ENCODE measurements around the gene GART. TPM values are rescaled to one million over a fixed set of nuclear protein-coding genes. Genes with fewer than 3 reads are reported as not detected.
"Not testable (repeated sequence)": the region's sequence is repeated elsewhere in the genome, so short reads cannot be mapped to it uniquely, and the experiment has no call there.

GART gene
- 197 and 199 TPM in 2 replicates for total RNA-seq

- Mint-ChIP-seq H3K36me3 (ENCODE audit: low read depth) (peaks cover 59% of the 10 kb centered on the region), H3K27ac (peak within 1 kb of the TSS; percentile 100), H3K27me3 (ENCODE audit: low read depth) (no peaks in the 10 kb centered on the region), H3K9me3 (peaks cover 5% of the 10 kb centered on the region), H3K4me1 (ENCODE audit: low read depth) (peaks cover 36% of the 10 kb centered on the region), H3K4me3 (ENCODE audit: low read depth) (peak within 1 kb of the TSS; percentile 95)
- intact Hi-C loops (cut with micrococcal nuclease): loop anchor here (1.0 to 5.0 kb wide), 6 partner anchors 25 to 770 kb away; partner anchors contain the start of genes CRYZL1, DNAJC28 and IFNAR2
- peak; percentile 80 for DNase-seq (ENCODE audit: low spot score)
Measured at GRCh38 chr21:33541756-33542639, at the start of gene GART. TSS of gene GART (minus strand) at chr21:33542117. CDS start at chr21:33539315, 2,802 bp downstream.

- H3K27ac Mint-ChIP-seq: peak within 1 kb of the TSS; percentile 80
- peak; percentile 88 for DNase-seq (ENCODE audit: low spot score)
- intact Hi-C loops (cut with micrococcal nuclease): loop anchor here (1.0 to 5.0 kb wide), 3 partner anchors 45 to 106 kb away; partner anchors contain the start of genes CRYZL1 and SON
- no peaks in the 10 kb centered on the region for H3K27me3 Mint-ChIP-seq (ENCODE audit: low read depth)
- H3K36me3 Mint-ChIP-seq (ENCODE audit: low read depth): peaks cover 31% of the 10 kb centered on the region
- peaks cover 23% of the 10 kb centered on the region for H3K4me1 Mint-ChIP-seq (ENCODE audit: low read depth)
- H3K9me3 Mint-ChIP-seq: no peaks in the 10 kb centered on the region
- peak within 1 kb of the TSS; percentile 93 for H3K4me3 Mint-ChIP-seq (ENCODE audit: low read depth)
Measured at GRCh38 chr21:33588485-33589335, 46.8 kb upstream of the GART start, which contains the start of gene DONSON. TSS of gene DONSON (minus strand) at chr21:33588684. CDS start at chr21:33588641, 43 bp downstream.

GRCh38 chr21:33587792-33588484, 46.0 kb upstream of the GART start:
- intact Hi-C loops (cut with micrococcal nuclease): loop anchor here (1.0 to 5.0 kb wide), 3 partner anchors 45 to 106 kb away; partner anchors contain the start of genes CRYZL1 and SON
- no peak for DNase-seq (ENCODE audit: low spot score)
- peak overlapping the region; percentile 93 for H3K4me3 Mint-ChIP-seq (ENCODE audit: low read depth)
- H3K9me3 Mint-ChIP-seq: no peaks in the 10 kb centered on the region
- H3K4me1 Mint-ChIP-seq (ENCODE audit: low read depth): peaks cover 23% of the 10 kb centered on the region
- H3K27me3 Mint-ChIP-seq (ENCODE audit: low read depth): no peaks in the 10 kb centered on the region
- H3K36me3 Mint-ChIP-seq (ENCODE audit: low read depth): peaks cover 29% of the 10 kb centered on the region
- H3K27ac Mint-ChIP-seq: peak overlapping the region; percentile 80

DNA sequence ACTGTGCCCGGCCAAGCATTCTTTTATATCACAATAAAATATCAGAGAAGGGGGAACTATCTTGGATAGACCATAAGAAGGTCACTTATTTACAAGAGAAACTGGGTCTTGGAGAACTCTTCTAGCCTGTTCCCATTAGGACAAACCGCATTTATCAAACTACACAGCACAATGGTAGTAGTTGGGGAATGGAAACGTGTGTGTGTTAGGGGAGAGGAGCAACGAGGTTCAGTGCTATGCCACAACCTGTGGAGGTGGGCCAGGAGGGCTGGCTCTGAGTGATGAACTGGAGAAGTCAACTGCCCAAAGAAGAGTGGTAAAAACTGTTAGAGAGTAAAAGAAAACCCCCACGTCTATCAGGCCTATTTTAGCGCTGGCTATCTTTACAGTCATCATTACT, 45.0 kb upstream of the GART start:
- intact Hi-C loops (cut with micrococcal nuclease): loop anchor here (5.0 kb wide), 1 partner anchor 105 kb away; no protein-coding TSS in a partner anchor
- DNase-seq (ENCODE audit: low spot score): no peak
- Mint-ChIP-seq H3K4me1 (ENCODE audit: low read depth) (peaks cover 23% of the 10 kb centered on the region), H3K27me3 (ENCODE audit: low read depth) (no peaks in the 10 kb centered on the region), H3K9me3 (no peaks in the 10 kb centered on the region), H3K4me3 (ENCODE audit: low read depth) (peak overlapping the region; percentile 68), H3K27ac (peak overlapping the region; percentile 46), H3K36me3 (ENCODE audit: low read depth) (peaks cover 31% of the 10 kb centered on the region)

DNA sequence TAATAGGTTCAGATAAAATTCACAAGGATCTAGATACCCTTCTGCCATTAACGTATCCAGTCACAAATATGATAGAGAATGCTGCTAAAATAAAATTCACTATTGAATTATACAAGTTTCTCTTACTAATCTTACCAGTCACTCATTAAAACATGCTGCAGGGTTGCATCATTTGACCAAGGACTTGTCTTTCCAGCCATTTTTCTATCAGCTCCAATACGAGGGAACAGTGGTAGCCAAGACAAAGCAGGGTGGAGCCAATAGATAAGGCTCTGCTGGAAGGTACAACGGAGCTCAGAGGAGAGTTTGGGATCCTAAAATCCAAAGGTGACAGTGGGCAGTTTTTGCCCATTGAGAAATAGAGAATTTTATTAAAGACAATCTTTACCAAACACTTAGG, 42.5 kb upstream of the GART start:
- Mint-ChIP-seq H3K9me3 (no peaks in the 10 kb centered on the region), H3K36me3 (ENCODE audit: low read depth) (peaks cover 38% of the 10 kb centered on the region)

DNA sequence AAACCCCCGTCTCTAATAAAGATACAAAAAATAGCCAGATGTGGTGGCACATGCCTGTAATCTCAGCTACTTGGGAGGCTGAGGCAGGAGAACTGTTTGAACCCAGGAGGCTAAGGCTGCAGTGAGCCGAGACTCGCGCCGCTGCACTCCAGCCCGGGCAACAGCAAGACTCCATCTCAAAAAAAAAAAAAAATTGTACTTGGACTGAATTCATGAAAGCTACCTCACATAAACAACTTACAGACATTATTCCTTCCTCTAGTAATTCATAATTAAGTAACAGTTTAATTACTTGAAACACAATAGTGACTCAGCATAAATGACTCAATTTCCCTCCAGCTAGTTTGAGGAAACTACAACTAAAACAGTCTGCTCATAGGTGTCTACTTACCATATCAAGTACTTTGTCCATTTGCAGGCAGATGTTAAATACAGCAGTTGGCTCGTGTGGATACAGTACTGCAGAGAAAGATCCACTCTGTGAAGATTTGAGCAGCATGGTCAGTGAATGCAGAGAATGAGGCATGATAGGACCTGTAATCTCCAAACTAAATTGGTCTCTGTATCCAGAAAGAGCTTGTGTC, 37.1 kb upstream of the GART start:
- intact Hi-C loops (cut with micrococcal nuclease): no loop called here
- Mint-ChIP-seq H3K4me3 (ENCODE audit: low read depth) (no peak overlapping the region), H3K36me3 (ENCODE audit: low read depth) (peaks cover 52% of the 10 kb centered on the region), H3K9me3 (no peaks in the 10 kb centered on the region), H3K27ac (peak overlapping the region; percentile 55), H3K4me1 (ENCODE audit: low read depth) (peaks cover 7% of the 10 kb centered on the region), H3K27me3 (ENCODE audit: low read depth) (no peaks in the 10 kb centered on the region)
- DNase-seq (ENCODE audit: low spot score): no peak

More for the DNA sequence above, 42.5 kb upstream of the GART start:
- intact Hi-C loops (cut with micrococcal nuclease): no loop called here
- H3K4me1 Mint-ChIP-seq (ENCODE audit: low read depth): peaks cover 22% of the 10 kb centered on the region
- H3K27ac Mint-ChIP-seq: no peak overlapping the region
- H3K4me3 Mint-ChIP-seq (ENCODE audit: low read depth): no peak overlapping the region
- DNase-seq (ENCODE audit: low spot score): no peak
- no peaks in the 10 kb centered on the region for H3K27me3 Mint-ChIP-seq (ENCODE audit: low read depth)

DNA sequence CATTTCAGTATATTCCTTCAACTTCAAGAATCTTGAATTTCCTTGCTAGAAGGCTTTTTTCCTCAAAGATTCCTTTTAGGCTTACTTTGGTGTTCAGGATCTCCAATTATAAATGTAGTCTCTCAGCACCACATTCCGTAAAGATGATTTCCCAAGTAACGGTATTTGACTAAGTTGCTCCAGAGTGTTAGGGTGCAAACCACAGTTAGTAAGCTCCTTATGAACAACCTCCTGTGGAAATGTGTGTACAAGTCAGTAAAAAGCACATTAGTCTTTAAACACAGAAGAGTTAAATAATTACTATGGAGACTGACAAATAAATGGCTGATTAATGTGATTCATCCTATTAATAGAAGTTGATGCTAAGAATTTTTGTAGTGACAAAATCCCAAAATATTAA, 36.3 kb upstream of the GART start:
- Mint-ChIP-seq H3K4me3 (ENCODE audit: low read depth) (no peak overlapping the region), H3K9me3 (no peaks in the 10 kb centered on the region), H3K4me1 (ENCODE audit: low read depth) (peaks cover 7% of the 10 kb centered on the region), H3K36me3 (ENCODE audit: low read depth) (peaks cover 58% of the 10 kb centered on the region), H3K27me3 (ENCODE audit: low read depth) (no peaks in the 10 kb centered on the region), H3K27ac (no peak overlapping the region)
- intact Hi-C loops (cut with micrococcal nuclease): no loop called here
- DNase-seq (ENCODE audit: low spot score): no peak

DNA sequence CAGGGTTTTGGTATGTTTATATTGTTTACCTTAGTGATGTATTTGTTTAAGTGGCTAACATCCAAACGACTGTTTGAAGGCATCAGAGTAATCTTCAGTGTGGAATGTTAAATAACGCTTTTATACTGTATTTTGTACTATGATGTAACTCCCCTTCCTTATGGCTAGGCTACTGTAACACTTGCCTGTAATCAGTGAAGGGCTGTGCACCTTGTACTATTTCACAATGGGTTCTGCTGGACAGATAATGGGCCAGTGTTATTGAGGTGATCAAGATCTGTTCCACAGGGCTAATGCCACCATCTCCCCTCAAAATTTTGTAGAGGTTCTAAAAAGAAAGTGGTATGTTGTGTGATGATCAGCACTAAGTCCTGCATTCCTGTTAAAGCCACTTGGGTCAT, 34.8 kb upstream of the GART start:
- H3K27me3 Mint-ChIP-seq (ENCODE audit: low read depth); intact Hi-C loops (cut with micrococcal nuclease); DNase-seq (ENCODE audit: low spot score); H3K4me3 Mint-ChIP-seq (ENCODE audit: low read depth); H3K9me3 Mint-ChIP-seq; H3K4me1 Mint-ChIP-seq (ENCODE audit: low read depth); H3K27ac Mint-ChIP-seq: not testable (repeated sequence)
- peaks cover 65% of the 10 kb centered on the region for H3K36me3 Mint-ChIP-seq (ENCODE audit: low read depth)

GRCh38 chr21:33572350-33572749, 30.4 kb upstream of the GART start:
- no peaks in the 10 kb centered on the region for H3K9me3 Mint-ChIP-seq
- no peak for DNase-seq (ENCODE audit: low spot score)
- H3K4me1 Mint-ChIP-seq (ENCODE audit: low read depth): peaks cover 11% of the 10 kb centered on the region
- no peak overlapping the region for H3K4me3 Mint-ChIP-seq (ENCODE audit: low read depth)
- peaks cover 75% of the 10 kb centered on the region for H3K36me3 Mint-ChIP-seq (ENCODE audit: low read depth)
- intact Hi-C loops (cut with micrococcal nuclease): no loop called here
- no peak overlapping the region for H3K27ac Mint-ChIP-seq
- H3K27me3 Mint-ChIP-seq (ENCODE audit: low read depth): no peaks in the 10 kb centered on the region

- Mint-ChIP-seq H3K36me3 (ENCODE audit: low read depth) (peaks cover 60% of the 10 kb centered on the region), H3K27ac (no peak overlapping the region), H3K9me3 (no peaks in the 10 kb centered on the region), H3K4me1 (ENCODE audit: low read depth) (peaks cover 15% of the 10 kb centered on the region), H3K27me3 (ENCODE audit: low read depth) (no peaks in the 10 kb centered on the region), H3K4me3 (ENCODE audit: low read depth) (no peak overlapping the region)
- intact Hi-C loops (cut with micrococcal nuclease): no loop called here
- no peak for DNase-seq (ENCODE audit: low spot score)
Measured at GRCh38 chr21:33569991-33570390, 28.1 kb upstream of the GART start.

DNA sequence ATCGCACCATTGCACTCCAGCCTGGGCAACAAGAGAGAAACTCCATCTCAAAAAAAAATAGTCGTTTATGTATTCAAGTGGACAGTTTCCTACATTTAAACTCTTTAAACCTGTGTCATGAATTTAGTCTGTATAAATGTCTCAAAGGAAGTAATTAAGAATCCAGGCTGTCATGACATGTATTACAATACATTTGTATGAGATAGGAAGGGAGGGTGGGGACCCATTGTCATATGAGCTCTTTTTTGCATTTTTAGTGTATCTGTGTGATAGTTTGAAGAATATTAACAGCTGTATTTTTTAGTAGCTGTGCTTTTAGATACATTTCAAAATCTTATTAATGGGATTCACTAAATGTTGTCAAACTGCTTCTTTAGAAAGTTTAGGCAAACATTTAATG, 26.5 kb upstream of the GART start:
- Mint-ChIP-seq H3K36me3 (ENCODE audit: low read depth) (peaks cover 56% of the 10 kb centered on the region), H3K27ac (no peak overlapping the region), H3K4me3 (ENCODE audit: low read depth) (no peak overlapping the region), H3K9me3 (no peaks in the 10 kb centered on the region), H3K4me1 (ENCODE audit: low read depth) (peaks cover 21% of the 10 kb centered on the region), H3K27me3 (ENCODE audit: low read depth) (no peaks in the 10 kb centered on the region)
- DNase-seq (ENCODE audit: low spot score): no peak
- intact Hi-C loops (cut with micrococcal nuclease): no loop called here

- peaks cover 56% of the 10 kb centered on the region for H3K36me3 Mint-ChIP-seq (ENCODE audit: low read depth)
- no peak overlapping the region for H3K27ac Mint-ChIP-seq
- no peak overlapping the region for H3K4me3 Mint-ChIP-seq (ENCODE audit: low read depth)
- H3K27me3 Mint-ChIP-seq (ENCODE audit: low read depth): no peaks in the 10 kb centered on the region
- peaks cover 21% of the 10 kb centered on the region for H3K4me1 Mint-ChIP-seq (ENCODE audit: low read depth)
- H3K9me3 Mint-ChIP-seq: no peaks in the 10 kb centered on the region
- intact Hi-C loops (cut with micrococcal nuclease): loop anchor here (2.0 kb wide), 1 partner anchor 25 kb away; the partner anchor contains the start of genes GART and SON
- no peak for DNase-seq (ENCODE audit: low spot score)
Measured at GRCh38 chr21:33567914-33568313, 26.0 kb upstream of the GART start.

Data from activated T-helper 2 cell treated with anti-CD3 and anti-CD28 coated beads, Interferon-gamma antibody, Interleukin-2, Interleukin-4, amounts not matched to agents 10 μg/mL and 5 μg/mL and 100 μg/mL, durations not matched to agents 14 hours and 24 hours and 36 hours (primary cell).